Hepatocyte (in vitro differentiated cells): ENCODE data around the gene SLC25A5.

ENCODE experiments used
- EZH2 ChIP-seq: fragments of 200-600 bp; sonication (generic); IDR thresholded peaks from 2 replicates; pipeline ENCODE4 v1.6.1; 2016; ENCODE audit warnings: antibody characterized with exemption, mild to moderate bottlenecking, borderline replicate concordance
- EZH2phosphoT487 ChIP-seq: fragments of 200-600 bp; sonication (generic); IDR thresholded peaks from one replicate; pipeline ENCODE4 v1.6.1; 2018; ENCODE audit warnings: antibody characterized with exemption, mild to moderate bottlenecking, low read depth, moderate library complexity; ENCODE audit not compliant: unreplicated experiment, severe bottlenecking

DNA sequence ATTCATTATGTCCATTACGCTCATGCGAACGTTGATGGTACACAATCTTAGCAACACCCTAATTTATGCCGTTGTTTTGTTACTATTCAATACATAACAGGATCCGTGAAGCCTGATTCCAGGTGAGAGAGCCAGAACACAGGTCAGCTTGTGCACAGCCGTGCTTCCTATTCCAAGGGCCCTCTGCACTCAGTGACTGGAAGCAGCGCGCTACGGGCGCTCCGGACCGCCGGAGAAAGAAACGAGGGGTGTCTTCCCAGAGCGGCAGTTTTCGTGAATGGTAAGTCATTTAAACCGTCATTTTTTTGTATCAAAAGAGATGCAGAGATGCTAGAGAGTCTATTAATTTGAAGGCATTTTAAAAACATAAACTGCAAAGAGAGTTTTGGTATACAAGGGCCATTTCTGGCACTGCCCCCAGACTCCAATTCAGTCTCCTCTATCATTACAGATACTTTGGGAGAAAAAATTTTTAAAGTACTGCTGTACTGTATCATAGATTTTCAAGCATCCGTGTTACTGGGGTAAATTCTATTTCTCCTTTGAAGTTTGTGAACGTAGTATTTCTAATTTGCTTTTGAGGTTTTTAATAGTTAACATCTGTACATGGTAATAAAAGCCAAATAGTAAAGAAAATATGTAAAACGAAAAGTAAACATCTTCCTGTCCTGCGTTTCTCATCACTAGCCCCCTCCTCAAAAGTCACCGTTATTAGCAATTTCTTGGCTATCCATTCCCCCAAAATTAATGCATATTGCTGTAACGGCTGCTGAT, 6.6 kb downstream of the SLC25A5 start:
- no peak for TF ChIP-seq EZH2
- no peak for TF ChIP-seq EZH2phosphoT487
